ENCODE results near the gene CDH4. TPM values are rescaled to one million over a fixed set of nuclear protein-coding genes. Genes with fewer than 3 reads are reported as not detected.

CDH4 gene
- total RNA-seq, 2 donors from 2014 or later: not detected

DNA sequence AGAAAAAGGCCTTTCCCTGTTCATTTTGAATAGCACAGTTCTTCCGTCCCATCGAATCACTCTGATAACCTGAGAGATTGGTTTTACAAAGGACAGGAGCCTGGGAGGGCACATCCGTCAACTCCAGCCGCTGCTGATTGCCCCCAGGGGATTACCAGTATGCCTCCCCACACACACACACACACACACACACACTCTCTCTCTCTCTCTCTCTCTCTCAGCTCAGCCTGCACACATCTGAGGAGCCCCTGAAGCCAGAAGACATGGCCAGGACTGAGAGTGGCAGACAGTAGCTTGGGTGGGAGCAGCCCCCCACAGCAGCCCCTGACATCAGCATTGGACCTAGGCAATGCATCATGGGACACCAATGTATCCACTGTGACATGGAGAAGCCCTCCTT lies 13.2 kb upstream of the CDH4 start:
- ATAC-seq (ENCODE audit: insufficient number of reproducible peaks, low FRiP score, low read depth) (no peak), DNase-seq (ENCODE audit: low spot score) (no peak)
- Histone ChIP-seq H3K27me3 (replicated peaks; ENCODE audit: insufficient read depth) (no peaks in the 10 kb centered on the region), H3K36me3 (no peaks in the 10 kb centered on the region), H3K4me3 (no peak overlapping the region), H3K9me3 (no peaks in the 10 kb centered on the region), H3K4me1 (ENCODE audit: control insufficient read depth in 1 of 2, low read depth in 2 of 2) (no peaks in the 10 kb centered on the region), H3K27ac (no peak overlapping the region)
- TF ChIP-seq, protein P1, sequence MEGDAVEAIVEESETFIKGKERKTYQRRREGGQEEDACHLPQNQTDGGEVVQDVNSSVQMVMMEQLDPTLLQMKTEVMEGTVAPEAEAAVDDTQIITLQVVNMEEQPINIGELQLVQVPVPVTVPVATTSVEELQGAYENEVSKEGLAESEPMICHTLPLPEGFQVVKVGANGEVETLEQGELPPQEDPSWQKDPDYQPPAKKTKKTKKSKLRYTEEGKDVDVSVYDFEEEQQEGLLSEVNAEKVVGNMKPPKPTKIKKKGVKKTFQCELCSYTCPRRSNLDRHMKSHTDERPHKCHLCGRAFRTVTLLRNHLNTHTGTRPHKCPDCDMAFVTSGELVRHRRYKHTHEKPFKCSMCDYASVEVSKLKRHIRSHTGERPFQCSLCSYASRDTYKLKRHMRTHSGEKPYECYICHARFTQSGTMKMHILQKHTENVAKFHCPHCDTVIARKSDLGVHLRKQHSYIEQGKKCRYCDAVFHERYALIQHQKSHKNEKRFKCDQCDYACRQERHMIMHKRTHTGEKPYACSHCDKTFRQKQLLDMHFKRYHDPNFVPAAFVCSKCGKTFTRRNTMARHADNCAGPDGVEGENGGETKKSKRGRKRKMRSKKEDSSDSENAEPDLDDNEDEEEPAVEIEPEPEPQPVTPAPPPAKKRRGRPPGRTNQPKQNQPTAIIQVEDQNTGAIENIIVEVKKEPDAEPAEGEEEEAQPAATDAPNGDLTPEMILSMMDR (IDR thresholded peaks at IDR 0.05): no peak

DNA sequence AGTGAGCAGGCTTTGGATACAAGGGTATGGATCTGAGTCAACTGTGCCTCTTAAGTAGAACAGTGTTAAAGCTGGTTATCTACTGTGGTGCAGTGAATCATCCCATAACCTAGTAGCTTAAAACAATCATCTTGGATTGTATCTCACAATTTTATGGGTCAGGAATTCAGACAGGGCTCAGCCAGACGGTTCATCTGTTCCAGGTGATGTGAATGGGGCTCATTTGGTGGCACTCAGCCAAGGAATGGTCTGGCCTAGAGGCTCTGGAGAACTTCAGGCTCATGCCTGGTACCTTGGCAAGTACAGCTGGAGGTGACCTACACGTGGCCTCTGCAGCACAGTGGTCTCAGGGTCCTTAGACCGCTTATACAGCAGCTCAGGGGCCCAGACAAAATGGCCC lies 11.2 kb upstream of the CDH4 start:
- Histone ChIP-seq H3K27me3 (replicated peaks; ENCODE audit: insufficient read depth) (no peaks in the 10 kb centered on the region), H3K4me1 (ENCODE audit: control insufficient read depth in 1 of 2, low read depth in 2 of 2) (no peaks in the 10 kb centered on the region)
- TF ChIP-seq, protein P1 (IDR thresholded peaks at IDR 0.05): no peak

DNA sequence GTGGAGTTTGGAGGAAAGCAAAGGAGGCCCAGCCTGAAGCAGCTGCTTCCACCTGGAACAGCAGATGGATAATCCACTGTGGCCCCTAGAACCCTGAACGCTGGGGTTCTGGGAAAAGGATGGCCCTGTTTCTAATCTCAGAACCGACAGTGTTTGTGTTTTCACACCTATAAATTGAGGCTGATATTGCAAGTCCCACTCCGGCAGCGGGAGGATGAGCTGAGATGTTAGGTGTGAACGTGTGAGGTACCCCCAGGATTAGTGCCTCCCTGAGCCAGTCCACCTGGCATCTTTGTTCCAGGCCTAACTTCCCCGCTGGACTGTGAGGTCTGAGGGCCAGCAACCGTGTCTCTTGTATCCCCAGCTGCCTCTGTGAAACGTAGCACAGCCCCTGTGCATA lies 7.8 kb upstream of the CDH4 start:
- DNase-seq (ENCODE audit: low spot score) (no peak), ATAC-seq (ENCODE audit: insufficient number of reproducible peaks, low FRiP score, low read depth) (no peak)
- TF ChIP-seq, protein P1 (IDR thresholded peaks at IDR 0.05): no peak
- Histone ChIP-seq H3K4me3 (no peak overlapping the region), H3K4me1 (ENCODE audit: control insufficient read depth in 1 of 2, low read depth in 2 of 2) (no peaks in the 10 kb centered on the region), H3K9me3 (no peaks in the 10 kb centered on the region), H3K36me3 (no peaks in the 10 kb centered on the region), H3K27me3 (replicated peaks; ENCODE audit: insufficient read depth) (no peaks in the 10 kb centered on the region), H3K27ac (no peak overlapping the region)

More for the DNA sequence above, 11.2 kb upstream of the CDH4 start:
- Histone ChIP-seq H3K4me3 (no peak overlapping the region), H3K36me3 (no peaks in the 10 kb centered on the region), H3K27ac (no peak overlapping the region), H3K9me3 (no peaks in the 10 kb centered on the region)
- ATAC-seq (ENCODE audit: insufficient number of reproducible peaks, low FRiP score, low read depth): no peak
- no peak for DNase-seq (ENCODE audit: low spot score)

DNA sequence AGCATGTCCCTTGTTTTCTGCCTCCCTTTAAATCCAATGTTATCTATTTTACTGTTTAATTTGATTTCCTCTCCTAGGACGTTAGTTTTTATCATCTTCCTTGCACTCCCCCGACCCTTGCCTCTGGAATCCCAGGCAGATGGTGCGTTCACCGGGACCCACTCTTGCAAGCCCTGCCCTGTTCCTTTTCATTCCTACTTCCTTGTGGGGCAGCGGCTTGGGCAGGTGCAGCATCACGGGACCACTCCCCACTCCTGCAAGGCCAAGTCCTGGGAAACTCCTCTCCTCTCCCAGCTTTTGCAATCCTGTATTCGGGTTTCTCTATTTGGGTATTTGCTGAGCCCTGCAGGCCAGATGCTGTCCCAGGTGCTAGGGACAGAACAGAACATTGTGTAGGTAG lies 5.8 kb upstream of the CDH4 start:
- Histone ChIP-seq H3K4me1 (ENCODE audit: control insufficient read depth in 1 of 2, low read depth in 2 of 2) (no peaks in the 10 kb centered on the region), H3K27me3 (replicated peaks; ENCODE audit: insufficient read depth) (no peaks in the 10 kb centered on the region), H3K4me3 (no peak overlapping the region), H3K36me3 (no peaks in the 10 kb centered on the region), H3K9me3 (no peaks in the 10 kb centered on the region), H3K27ac (no peak overlapping the region)
- no peak for ATAC-seq (ENCODE audit: insufficient number of reproducible peaks, low FRiP score, low read depth)
- DNase-seq (ENCODE audit: low spot score): no peak
- TF ChIP-seq, protein P1 (IDR thresholded peaks at IDR 0.05): no peak

GRCh38 chr20:61249626-61250025 lies 2.4 kb upstream of the CDH4 start:
- no peaks in the 10 kb centered on the region for H3K9me3 ChIP-seq
- no peaks in the 10 kb centered on the region for H3K27me3 ChIP-seq (replicated peaks; ENCODE audit: insufficient read depth)
- TF ChIP-seq, protein P1 (IDR thresholded peaks at IDR 0.05): no peak
- DNase-seq (ENCODE audit: low spot score) (no peak), ATAC-seq (ENCODE audit: insufficient number of reproducible peaks, low FRiP score, low read depth) (no peak)
- peaks cover 0 to 10% of the 10 kb centered on the region in 2 donors for H3K4me1 ChIP-seq (ENCODE audit: control insufficient read depth in 1 of 2, low read depth in 2 of 2)
- no peaks in the 10 kb centered on the region for H3K36me3 ChIP-seq
- no peak overlapping the region for H3K4me3 ChIP-seq
- H3K27ac ChIP-seq: no peak overlapping the region
